ENCODE results near the gene OR8B2. TPM values are rescaled to one million over a fixed set of nuclear protein-coding genes. Genes with fewer than 3 reads are reported as not detected.

Gene OR8B2
- not detected in 5 replicates for total RNA-seq (2022; extraction: Qiagen RNA extraction; ENCODE audit: low read depth)

GRCh38 chr11:124384399-124384798, at the start of gene OR8B2:
OR8B2 (minus strand) TSS chr11:124384499; CDS start chr11:124383343, 1,156 bp downstream.

GRCh38 chr11:124424384-124424921, 40.2 kb upstream of the OR8B2 start, which contains the start of gene OR8B4:
OR8B4 (minus strand) TSS chr11:124424871; CDS start chr11:124424871, 0 bp downstream.

GRCh38 chr11:124398924-124399323, 14.6 kb upstream of the OR8B2 start, which contains the start of gene OR8B3:
OR8B3 (minus strand) TSS chr11:124399024; CDS start chr11:124397351, 1,673 bp downstream.

Other genes with a start within 250 kb of the OR8B2 start
- not detected in 5 replicates for gene OR10D3, start 201.2 kb downstream of the OR8B2 start, total RNA-seq (2022; extraction: Qiagen RNA extraction; ENCODE audit: low read depth)
- not detected in 5 replicates for gene OR8G1, start 143.4 kb downstream of the OR8B2 start, total RNA-seq (2022; extraction: Qiagen RNA extraction; ENCODE audit: low read depth)
- gene OR8G5, start 128.1 kb downstream of the OR8B2 start, total RNA-seq (2022; extraction: Qiagen RNA extraction; ENCODE audit: low read depth): not detected in 5 replicates
- gene OR8D1, start 70.5 kb downstream of the OR8B2 start, total RNA-seq (2022; extraction: Qiagen RNA extraction; ENCODE audit: low read depth): not detected in 5 replicates
- not detected in 5 replicates for gene OR8D2, start 64.3 kb downstream of the OR8B2 start, total RNA-seq (2022; extraction: Qiagen RNA extraction; ENCODE audit: low read depth)
- not detected in 5 replicates for gene OR8B3, start 14.5 kb upstream of the OR8B2 start, total RNA-seq (2022; extraction: Qiagen RNA extraction; ENCODE audit: low read depth)
- not detected in 5 replicates for gene OR8B4, start 40.4 kb upstream of the OR8B2 start, total RNA-seq (2022; extraction: Qiagen RNA extraction; ENCODE audit: low read depth)
- gene OR8B8, start 61.2 kb upstream of the OR8B2 start, total RNA-seq (2022; extraction: Qiagen RNA extraction; ENCODE audit: low read depth): not detected in 5 replicates
- not detected in 5 replicates for gene OR8B12, start 159.2 kb upstream of the OR8B2 start, total RNA-seq (2022; extraction: Qiagen RNA extraction; ENCODE audit: low read depth)
- not detected in 5 replicates for gene OR8A1, start 185.5 kb upstream of the OR8B2 start, total RNA-seq (2022; extraction: Qiagen RNA extraction; ENCODE audit: low read depth)
- gene PANX3, start 226.9 kb upstream of the OR8B2 start, total RNA-seq (2022; extraction: Qiagen RNA extraction; ENCODE audit: low read depth): not detected in 5 replicates
- 14.5 to 17.7 TPM (median 16.9 TPM) in 5 replicates for gene TBRG1, start 238.4 kb upstream of the OR8B2 start, total RNA-seq (2022; extraction: Qiagen RNA extraction; ENCODE audit: low read depth)

Data from A549 treated with ZK216348 at 1 μM for 4 hours (cell line).